HG02678 (cell line): ENCODE measurements around the gene FOXN3.
"Not testable (repeated sequence)": the region's sequence is repeated elsewhere in the genome, so short reads cannot be mapped to it uniquely, and the experiment has no call there.

Source experiments
- ATAC-seq: cut with Tn5 transposase; IDR thresholded peaks from one replicate; pipeline ENCODE4 v1.9.1; 2021; ENCODE audit warnings: mild to moderate bottlenecking, moderate library complexity; ENCODE audit not compliant: unreplicated experiment

FOXN3 gene

GRCh38 chr14:89178800-89179535 lies 238.1 kb downstream of the FOXN3 start:
- ATAC-seq = no peak

- ATAC-seq = no peak
Observed at GRCh38 chr14:89178376-89178775, 238.7 kb downstream of the FOXN3 start.

GRCh38 chr14:89175881-89176799 lies 240.9 kb downstream of the FOXN3 start:
- ATAC-seq = no peak

GRCh38 chr14:89171628-89172027 lies 245.4 kb downstream of the FOXN3 start:
- no peak for ATAC-seq

- ATAC-seq = no peak
Observed at GRCh38 chr14:89171168-89171567, 245.9 kb downstream of the FOXN3 start.

- no peak for ATAC-seq
Observed at GRCh38 chr14:89167705-89168104, 249.3 kb downstream of the FOXN3 start.

GRCh38 chr14:89166633-89167032 lies 250.4 kb downstream of the FOXN3 start:
- no peak for ATAC-seq

- ATAC-seq = peak; percentile 63
Observed at GRCh38 chr14:89165189-89166181, 251.5 kb downstream of the FOXN3 start.

- ATAC-seq = peak; percentile 23
Observed at GRCh38 chr14:89164168-89165073, 252.6 kb downstream of the FOXN3 start.

GRCh38 chr14:89163031-89163636 lies 253.9 kb downstream of the FOXN3 start:
- ATAC-seq = no peak

- no peak for ATAC-seq
Observed at GRCh38 chr14:89162586-89162985, 254.4 kb downstream of the FOXN3 start.

- no peak for ATAC-seq
Observed at GRCh38 chr14:89160437-89160836, 256.6 kb downstream of the FOXN3 start.

- no peak for ATAC-seq
Observed at GRCh38 chr14:89158701-89159100, 258.3 kb downstream of the FOXN3 start.

GRCh38 chr14:89158104-89158503 lies 258.9 kb downstream of the FOXN3 start:
- not testable (repeated sequence) for ATAC-seq

GRCh38 chr14:89155491-89155890 lies 261.5 kb downstream of the FOXN3 start:
- ATAC-seq = no peak

- ATAC-seq = not testable (repeated sequence)
Observed at GRCh38 chr14:89151693-89152092, 265.3 kb downstream of the FOXN3 start.

GRCh38 chr14:89146274-89146673 lies 270.8 kb downstream of the FOXN3 start:
- ATAC-seq = no peak

- no peak for ATAC-seq
Observed at GRCh38 chr14:89144642-89145041, 272.4 kb downstream of the FOXN3 start.

- ATAC-seq = no peak
Observed at GRCh38 chr14:89144066-89144465, 273.0 kb downstream of the FOXN3 start.
